Stromal cell of bone marrow (primary cell): Measurements from ENCODE around the gene WNT2.
"Not testable (repeated sequence)": the region's sequence is repeated elsewhere in the genome, so short reads cannot be mapped to it uniquely, and the experiment has no call there.

Experiments
- DNase-seq: peaks from one replicate; pipeline ENCODE4 v3.0.0-alpha.2; 2012; ENCODE audit warnings: low read depth

WNT2 gene

GRCh38 chr7:117262546-117262945 is 60.3 kb downstream of the WNT2 start:
- DNase-seq: no peak

DNA sequence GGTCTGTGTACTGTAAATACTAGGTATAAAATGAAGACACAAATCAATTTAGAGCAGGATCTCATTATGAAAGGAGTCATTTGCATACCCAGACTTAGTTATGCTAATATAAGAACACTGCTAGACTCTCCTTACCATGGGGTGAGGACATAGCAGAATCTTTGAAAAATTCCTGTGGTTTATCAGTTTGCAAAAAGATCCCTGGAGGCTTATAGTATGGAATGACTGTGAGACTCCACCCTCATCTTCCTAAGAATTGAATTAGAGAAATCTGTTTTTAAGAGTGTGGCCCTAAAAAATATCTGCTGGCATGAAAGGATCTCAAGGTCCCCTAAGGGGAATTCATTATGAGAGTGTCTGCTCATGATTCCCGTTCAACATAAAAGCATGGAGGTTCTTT is 63.2 kb downstream of the WNT2 start:
- DNase-seq: no peak

GRCh38 chr7:117251687-117252086 is 71.2 kb downstream of the WNT2 start:
- no peak for DNase-seq

- peak; percentile 48 for DNase-seq
Measured at GRCh38 chr7:117250801-117251200, 72.1 kb downstream of the WNT2 start.

- DNase-seq: no peak
Measured at GRCh38 chr7:117250245-117250644, 72.6 kb downstream of the WNT2 start.

DNA sequence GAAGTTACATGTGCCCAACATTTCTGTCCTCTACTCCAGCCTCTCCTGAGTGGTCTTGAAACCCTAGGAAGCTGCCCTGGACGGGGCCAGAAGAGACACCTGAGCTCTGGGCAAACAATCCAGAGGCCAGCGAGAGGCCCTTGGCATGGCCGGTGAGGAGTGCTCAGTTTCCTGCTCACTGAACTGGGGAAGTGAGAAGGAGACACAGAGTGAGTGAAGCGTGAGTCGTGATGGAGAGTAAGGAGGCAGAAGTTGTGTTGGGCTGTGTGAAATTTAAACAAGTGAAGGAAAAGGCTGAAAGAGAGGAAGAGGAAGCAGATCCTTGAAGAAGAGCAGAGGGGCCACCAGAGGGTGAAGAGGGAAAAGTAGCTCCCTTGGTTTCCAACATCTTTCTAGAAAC is 73.2 kb downstream of the WNT2 start:
- no peak for DNase-seq

GRCh38 chr7:117248829-117249228 is 74.0 kb downstream of the WNT2 start:
- DNase-seq: no peak

DNA sequence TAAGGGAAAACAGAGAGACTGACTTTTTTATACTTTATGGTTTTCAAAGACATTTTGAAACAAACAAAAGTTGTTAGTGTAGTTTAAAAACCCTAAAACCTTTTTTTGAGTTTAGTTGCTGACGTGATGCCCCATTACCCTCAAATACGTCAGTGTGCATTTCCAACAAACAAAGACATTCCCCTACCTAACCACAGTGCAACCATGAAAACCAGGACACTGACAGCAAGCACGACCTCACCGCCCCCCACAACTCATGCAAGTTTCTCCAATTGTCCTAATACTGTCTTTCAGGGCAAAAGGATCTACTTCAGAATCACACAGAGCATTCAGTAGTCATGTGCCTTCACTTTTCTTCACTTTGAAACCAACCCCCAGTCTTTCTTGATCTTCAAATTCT is 75.0 kb downstream of the WNT2 start:
- no peak for DNase-seq

GRCh38 chr7:117245703-117246102 is 77.2 kb downstream of the WNT2 start:
- not testable (repeated sequence) for DNase-seq

- DNase-seq: no peak
Measured at GRCh38 chr7:117243390-117243789, 79.5 kb downstream of the WNT2 start.

GRCh38 chr7:117241088-117241487 is 81.8 kb downstream of the WNT2 start:
- DNase-seq: no peak

- no peak for DNase-seq
Measured at GRCh38 chr7:117238937-117239336, 83.9 kb downstream of the WNT2 start.

DNA sequence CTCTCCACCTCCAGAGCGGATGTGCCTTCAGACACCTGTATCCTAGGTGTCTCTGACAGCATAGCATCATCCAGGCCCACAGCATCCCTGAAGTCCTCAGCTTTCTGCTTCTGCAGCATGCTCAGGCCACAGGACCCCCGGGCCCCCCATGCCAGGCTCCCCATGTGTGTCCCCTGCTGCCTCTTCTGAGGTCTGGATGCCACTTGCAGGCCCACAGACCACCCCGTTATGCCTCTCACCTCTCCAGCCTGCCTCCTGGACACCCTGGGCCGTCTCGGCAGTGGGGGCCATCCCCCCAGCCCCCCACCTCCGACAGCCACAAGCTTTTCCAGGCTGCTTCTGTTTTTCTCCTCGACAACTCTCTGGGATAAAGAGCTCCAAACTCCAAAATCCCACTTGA is 84.4 kb downstream of the WNT2 start:
- DNase-seq: no peak

DNA sequence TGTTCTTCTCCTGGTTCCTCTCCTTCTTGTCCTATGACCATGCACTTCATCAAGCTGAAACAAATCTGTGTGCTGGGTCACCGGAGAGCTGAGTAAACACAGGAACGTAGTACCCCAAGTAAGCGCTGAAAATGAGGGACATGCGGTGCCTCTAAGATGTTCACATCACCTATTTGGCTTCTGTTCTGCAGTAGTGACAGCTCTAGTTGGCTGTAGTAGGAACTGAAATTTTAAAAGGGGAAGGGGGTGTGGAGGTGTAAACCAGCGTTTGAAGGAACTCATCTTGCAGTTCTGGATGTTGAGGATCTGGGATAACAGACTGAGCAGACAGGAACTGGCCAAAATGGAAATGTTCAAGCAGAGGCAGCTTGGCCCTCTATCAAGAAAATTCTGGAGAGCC is 85.2 kb downstream of the WNT2 start:
- DNase-seq: no peak

- no peak for DNase-seq
Measured at GRCh38 chr7:117231047-117231359, 91.9 kb downstream of the WNT2 start.

- DNase-seq: no peak
Measured at GRCh38 chr7:117230276-117231046, 92.4 kb downstream of the WNT2 start.

- DNase-seq: no peak
Measured at GRCh38 chr7:117229350-117229749, 93.5 kb downstream of the WNT2 start.

GRCh38 chr7:117227091-117227490 is 95.8 kb downstream of the WNT2 start:
- DNase-seq: no peak

- DNase-seq: no peak
Measured at GRCh38 chr7:117225536-117225935, 97.3 kb downstream of the WNT2 start.
